HUES48 (cell line): Measurements from ENCODE around the gene TSPAN17.
"Not testable (repeated sequence)": the region's sequence is repeated elsewhere in the genome, so short reads cannot be mapped to it uniquely, and the experiment has no call there.

ENCODE experiments used
- H3K27ac ChIP-seq: one replicate; pipeline ENCODE4 v1.7.0; 2013; ENCODE audit warnings: low read depth, low read length, inconsistent platforms
- H3K27me3 ChIP-seq: 2 replicates; pipeline ENCODE4 v1.6.1; 2013; ENCODE audit warnings: mild to moderate bottlenecking, low read length; ENCODE audit not compliant: control insufficient read depth, insufficient read depth
- H3K36me3 ChIP-seq: 2 replicates; pipeline ENCODE4 v1.6.1; 2013; ENCODE audit warnings: low read length; ENCODE audit not compliant: control insufficient read depth, insufficient read depth
- H3K4me1 ChIP-seq: 2 replicates; pipeline ENCODE4 v1.6.1; 2013; ENCODE audit warnings: mild to moderate bottlenecking, low read length; ENCODE audit not compliant: control insufficient read depth, insufficient read depth
- H3K4me3 ChIP-seq: 2 replicates; pipeline ENCODE4 v1.5.1; 2013; ENCODE audit warnings: mild to moderate bottlenecking, low read depth, low read length
- H3K9ac ChIP-seq: 2 replicates; pipeline ENCODE4 v1.6.1; 2013; ENCODE audit warnings: mild to moderate bottlenecking, low read depth, low read length, moderate library complexity
- H3K9me3 ChIP-seq: 2 replicates; pipeline ENCODE4 v1.6.1; 2013; ENCODE audit warnings: low read length; ENCODE audit not compliant: control insufficient read depth, insufficient read depth

The TSPAN17 gene

GRCh38 chr5:176647030-176647842 lies at the start of gene TSPAN17:
Gene TSPAN17 (plus strand): TSS chr5:176647484. CDS start chr5:176647616, 132 bp downstream.
- Histone ChIP-seq H3K27me3 (no peaks in the 10 kb centered on the region), H3K9me3 (no peaks in the 10 kb centered on the region), H3K36me3 (no peaks in the 10 kb centered on the region), H3K9ac (peak within 1 kb of the TSS; percentile 49), H3K4me1 (peaks cover 30% of the 10 kb centered on the region), H3K27ac (peak within 1 kb of the TSS; percentile 78), H3K4me3 (peak within 1 kb of the TSS; percentile 79)

GRCh38 chr5:176599749-176600430 lies 47.4 kb upstream of the TSPAN17 start:
- H3K4me1 ChIP-seq, H3K36me3 ChIP-seq, H3K9ac ChIP-seq: not testable (repeated sequence)

GRCh38 chr5:176601901-176602482 lies 45.3 kb upstream of the TSPAN17 start:
- Histone ChIP-seq H3K4me1 (peaks cover 3% of the 10 kb centered on the region; the same call in 1 of the 2 replicates), H3K9me3 (0 out of 2 replicates have a peak, but pooled peaks cover 2% of the 10 kb centered on the region), H3K4me3 (no peak overlapping the region), H3K36me3 (peaks cover 9% of the 10 kb centered on the region), H3K27me3 (peaks cover 6% of the 10 kb centered on the region; the same call in 1 of the 2 replicates), H3K9ac (no peak overlapping the region), H3K27ac (no peak overlapping the region)

More at GRCh38 chr5:176599749-176600430, 47.4 kb upstream of the TSPAN17 start:
- H3K9me3 ChIP-seq, H3K4me3 ChIP-seq, H3K27ac ChIP-seq, H3K27me3 ChIP-seq: not testable (repeated sequence)

GRCh38 chr5:176603091-176603490 lies 44.2 kb upstream of the TSPAN17 start:
- Histone ChIP-seq H3K9ac (no peak overlapping the region), H3K27me3 (no peaks in the 10 kb centered on the region), H3K4me3 (no peak overlapping the region), H3K36me3 (peaks cover 9% of the 10 kb centered on the region), H3K4me1 (peaks cover 3% of the 10 kb centered on the region; the same call in 1 of the 2 replicates), H3K27ac (no peak overlapping the region), H3K9me3 (0 out of 2 replicates have a peak, but pooled peaks cover 2% of the 10 kb centered on the region)

GRCh38 chr5:176606032-176606431 lies 41.3 kb upstream of the TSPAN17 start:
- Histone ChIP-seq H3K27me3 (peaks cover 13% of the 10 kb centered on the region), H3K9ac (no peak overlapping the region), H3K27ac (peak overlapping the region; percentile 9), H3K4me3 (no peak overlapping the region), H3K36me3 (no peaks in the 10 kb centered on the region), H3K9me3 (no peaks in the 10 kb centered on the region), H3K4me1 (peaks cover 3% of the 10 kb centered on the region; the same call in 1 of the 2 replicates)

GRCh38 chr5:176606875-176607274 lies 40.4 kb upstream of the TSPAN17 start:
- peaks cover 14% of the 10 kb centered on the region for H3K27me3 ChIP-seq
- H3K4me1 ChIP-seq: peaks cover 3% of the 10 kb centered on the region; the same call in 1 of the 2 replicates
- H3K9ac ChIP-seq: no peak overlapping the region
- H3K27ac ChIP-seq: no peak overlapping the region
- H3K4me3 ChIP-seq: no peak overlapping the region
- no peaks in the 10 kb centered on the region for H3K9me3 ChIP-seq
- no peaks in the 10 kb centered on the region for H3K36me3 ChIP-seq

GRCh38 chr5:176608142-176608705 lies 39.1 kb upstream of the TSPAN17 start:
- Histone ChIP-seq H3K4me3 (no peak overlapping the region), H3K36me3 (no peaks in the 10 kb centered on the region), H3K4me1 (peaks cover 3% of the 10 kb centered on the region; the same call in 1 of the 2 replicates), H3K9me3 (no peaks in the 10 kb centered on the region), H3K27me3 (peaks cover 14% of the 10 kb centered on the region), H3K27ac (no peak overlapping the region), H3K9ac (no peak overlapping the region)

GRCh38 chr5:176608937-176609723 lies 38.2 kb upstream of the TSPAN17 start:
- no peaks in the 10 kb centered on the region for H3K9me3 ChIP-seq
- H3K4me3 ChIP-seq: peak overlapping the region; percentile 68
- H3K4me1 ChIP-seq: 0 out of 2 replicates have a peak, but pooled peaks cover 3% of the 10 kb centered on the region
- H3K36me3 ChIP-seq: no peaks in the 10 kb centered on the region
- H3K9ac ChIP-seq: peak overlapping the region; percentile 53; the same call in 1 of the 2 replicates
- H3K27ac ChIP-seq: peak overlapping the region; percentile 32
- peaks cover 14% of the 10 kb centered on the region for H3K27me3 ChIP-seq

- Histone ChIP-seq H3K4me1 (0 out of 2 replicates have a peak, but pooled peaks cover 3% of the 10 kb centered on the region), H3K4me3 (peak within 1 kb of the TSS; percentile 68), H3K9ac (peak within 1 kb of the TSS; percentile 53; the same call in 1 of the 2 replicates), H3K27ac (peak within 1 kb of the TSS; percentile 70), H3K36me3 (no peaks in the 10 kb centered on the region), H3K9me3 (no peaks in the 10 kb centered on the region), H3K27me3 (peaks cover 14% of the 10 kb centered on the region)
Measured at GRCh38 chr5:176609724-176610434, 37.4 kb upstream of the TSPAN17 start, which contains the start of gene GPRIN1. Gene GPRIN1 (minus strand): TSS chr5:176610156. CDS start chr5:176599834, 10,322 bp downstream.
